Stimulated activated naive B cell treated with anti-CD40 and anti-IgM and Interleukin-4, amounts not matched to agents 10 μg/mL and 1 μg/mL and 100 μg/mL, for 72 hours (primary cell): ENCODE data around the gene ANKRD27.

Experiments used
- ATAC-seq, 2 donors: fragments of 150-1000 bp; cut with Tn5 transposase; replicated peaks; 2 replicates each; pipeline ENCODE4 v1.10.0; 2021; ENCODE audit warnings: moderate library complexity in 1 of 2
- DNase-seq: peaks from one replicate; pipeline ENCODE4 v3.0.0; 2021
- H3K27ac Mint-ChIP-seq: one replicate; pipeline ENCODE4 v1.8.0; 2022; ENCODE audit warnings: mild to moderate bottlenecking, mixed read lengths
- H3K27me3 Mint-ChIP-seq, 2 donors: one replicate each; pipeline ENCODE4 v1.8.0; 2022; ENCODE audit warnings: mixed read lengths in 2 of 2
- H3K36me3 Mint-ChIP-seq, 2 donors: one replicate each; pipeline ENCODE4 v1.8.0; 2022; ENCODE audit warnings: mixed read lengths in 2 of 2, mild to moderate bottlenecking in 1 of 2
- H3K4me1 Mint-ChIP-seq, 2 donors: one replicate each; pipeline ENCODE4 v1.8.0; 2022; ENCODE audit warnings: mixed read lengths in 2 of 2, mild to moderate bottlenecking in 1 of 2
- H3K4me3 Mint-ChIP-seq, 2 donors: one replicate each; pipeline ENCODE4 v1.8.0; 2022; ENCODE audit warnings: mild to moderate bottlenecking in 2 of 2, mixed read lengths in 2 of 2, moderate library complexity in 1 of 2
- H3K9me3 Mint-ChIP-seq, 2 donors: one replicate each; pipeline ENCODE4 v1.8.0; 2022; ENCODE audit warnings: mixed read lengths in 2 of 2, mild to moderate bottlenecking in 1 of 2

Gene ANKRD27

GRCh38 chr19:32558607-32559228, 116.3 kb downstream of the ANKRD27 start:
- Mint-ChIP-seq H3K27me3 (peaks cover 12 to 24% of the 10 kb centered on the region in 2 donors), H3K36me3 (no peaks in the 10 kb centered on the region), H3K27ac (no peak overlapping the region), H3K4me3 (no peak overlapping the region), H3K9me3 (peaks cover 0 to 1% of the 10 kb centered on the region in 2 donors), H3K4me1 (peaks cover 0 to 3% of the 10 kb centered on the region in 2 donors)
- DNase-seq (no peak), ATAC-seq (no peak)

- Mint-ChIP-seq H3K4me1 (peaks cover 0 to 3% of the 10 kb centered on the region in 2 donors), H3K27ac (no peak overlapping the region), H3K27me3 (peaks cover 8 to 23% of the 10 kb centered on the region in 2 donors), H3K36me3 (no peaks in the 10 kb centered on the region), H3K9me3 (peaks cover 0 to 1% of the 10 kb centered on the region in 2 donors), H3K4me3 (no peak overlapping the region)
- ATAC-seq (no peak), DNase-seq (no peak)
Measured at GRCh38 chr19:32555786-32556185, 119.2 kb downstream of the ANKRD27 start.

GRCh38 chr19:32550666-32551065, 124.3 kb downstream of the ANKRD27 start:
- DNase-seq (no peak), ATAC-seq (no peak)
- Mint-ChIP-seq H3K27ac (no peak overlapping the region), H3K27me3 (peaks cover 7 to 8% of the 10 kb centered on the region in 2 donors), H3K9me3 (no peaks in the 10 kb centered on the region), H3K4me1 (no peaks in the 10 kb centered on the region), H3K36me3 (no peaks in the 10 kb centered on the region), H3K4me3 (no peak overlapping the region)
